Panc1 (cell line): ENCODE results near the gene PDGFA.

Source experiments
- POLR2AphosphoS5 ChIP-seq: IDR thresholded peaks from 2 replicates; pipeline ENCODE4 v1.6.1; 2012; ENCODE audit warnings: mild to moderate bottlenecking, low read depth, low read length, moderate library complexity
- SIN3A ChIP-seq: IDR thresholded peaks from 2 replicates; pipeline ENCODE4 v1.6.1; 2012; ENCODE audit warnings: low read depth, mild to moderate bottlenecking, low read length, moderate library complexity, borderline replicate concordance; ENCODE audit not compliant: insufficient read depth
- TCF7L2 ChIP-seq: IDR thresholded peaks from 2 replicates; pipeline ENCODE4 v1.6.1; 2011; ENCODE audit warnings: mild to moderate bottlenecking, low read depth, low read length, inconsistent platforms
- TF ChIP-seq, protein P1 (sequence below): fragments of 450-650 bp; IDR thresholded peaks from 2 replicates; pipeline ENCODE4 v1.5.1; 2017; ENCODE audit warnings: mild to moderate bottlenecking
- TF ChIP-seq, protein P2 (sequence below), 2 experiments: IDR thresholded peaks; 2 replicates each; pipeline ENCODE4 v1.6.1; 2011 to 2012; ENCODE audit warnings: low read depth in 2 of 2, control low read depth in 1 of 2, low read length in 1 of 2, mild to moderate bottlenecking in 1 of 2, moderate library complexity in 1 of 2; ENCODE audit not compliant: insufficient read depth in 1 of 2

DNA sequence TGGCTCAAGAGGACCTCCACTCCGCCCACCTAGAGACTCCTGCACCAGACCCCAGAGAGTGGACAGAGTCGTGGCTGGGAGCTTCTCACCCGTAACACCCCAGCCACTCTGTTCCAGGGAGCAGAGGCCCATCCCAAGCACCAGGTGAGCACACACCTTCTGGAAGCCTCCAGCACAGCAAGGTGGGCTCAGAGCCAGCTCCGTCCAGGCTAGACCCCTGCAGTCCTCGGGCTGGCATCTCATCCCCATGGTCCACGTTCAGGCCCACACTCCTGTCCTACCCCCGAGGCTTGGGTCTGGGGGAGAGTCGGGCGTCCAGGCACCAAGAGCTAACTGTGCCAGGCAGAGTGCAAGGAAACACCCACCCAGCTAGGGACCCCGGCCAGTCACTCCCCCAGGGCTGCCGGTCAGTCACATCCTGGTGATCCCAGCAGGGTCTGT, 13.2 kb downstream of the PDGFA start:
- TF ChIP-seq, protein P1, sequence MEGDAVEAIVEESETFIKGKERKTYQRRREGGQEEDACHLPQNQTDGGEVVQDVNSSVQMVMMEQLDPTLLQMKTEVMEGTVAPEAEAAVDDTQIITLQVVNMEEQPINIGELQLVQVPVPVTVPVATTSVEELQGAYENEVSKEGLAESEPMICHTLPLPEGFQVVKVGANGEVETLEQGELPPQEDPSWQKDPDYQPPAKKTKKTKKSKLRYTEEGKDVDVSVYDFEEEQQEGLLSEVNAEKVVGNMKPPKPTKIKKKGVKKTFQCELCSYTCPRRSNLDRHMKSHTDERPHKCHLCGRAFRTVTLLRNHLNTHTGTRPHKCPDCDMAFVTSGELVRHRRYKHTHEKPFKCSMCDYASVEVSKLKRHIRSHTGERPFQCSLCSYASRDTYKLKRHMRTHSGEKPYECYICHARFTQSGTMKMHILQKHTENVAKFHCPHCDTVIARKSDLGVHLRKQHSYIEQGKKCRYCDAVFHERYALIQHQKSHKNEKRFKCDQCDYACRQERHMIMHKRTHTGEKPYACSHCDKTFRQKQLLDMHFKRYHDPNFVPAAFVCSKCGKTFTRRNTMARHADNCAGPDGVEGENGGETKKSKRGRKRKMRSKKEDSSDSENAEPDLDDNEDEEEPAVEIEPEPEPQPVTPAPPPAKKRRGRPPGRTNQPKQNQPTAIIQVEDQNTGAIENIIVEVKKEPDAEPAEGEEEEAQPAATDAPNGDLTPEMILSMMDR, result no peak
- TF ChIP-seq, protein P2, sequence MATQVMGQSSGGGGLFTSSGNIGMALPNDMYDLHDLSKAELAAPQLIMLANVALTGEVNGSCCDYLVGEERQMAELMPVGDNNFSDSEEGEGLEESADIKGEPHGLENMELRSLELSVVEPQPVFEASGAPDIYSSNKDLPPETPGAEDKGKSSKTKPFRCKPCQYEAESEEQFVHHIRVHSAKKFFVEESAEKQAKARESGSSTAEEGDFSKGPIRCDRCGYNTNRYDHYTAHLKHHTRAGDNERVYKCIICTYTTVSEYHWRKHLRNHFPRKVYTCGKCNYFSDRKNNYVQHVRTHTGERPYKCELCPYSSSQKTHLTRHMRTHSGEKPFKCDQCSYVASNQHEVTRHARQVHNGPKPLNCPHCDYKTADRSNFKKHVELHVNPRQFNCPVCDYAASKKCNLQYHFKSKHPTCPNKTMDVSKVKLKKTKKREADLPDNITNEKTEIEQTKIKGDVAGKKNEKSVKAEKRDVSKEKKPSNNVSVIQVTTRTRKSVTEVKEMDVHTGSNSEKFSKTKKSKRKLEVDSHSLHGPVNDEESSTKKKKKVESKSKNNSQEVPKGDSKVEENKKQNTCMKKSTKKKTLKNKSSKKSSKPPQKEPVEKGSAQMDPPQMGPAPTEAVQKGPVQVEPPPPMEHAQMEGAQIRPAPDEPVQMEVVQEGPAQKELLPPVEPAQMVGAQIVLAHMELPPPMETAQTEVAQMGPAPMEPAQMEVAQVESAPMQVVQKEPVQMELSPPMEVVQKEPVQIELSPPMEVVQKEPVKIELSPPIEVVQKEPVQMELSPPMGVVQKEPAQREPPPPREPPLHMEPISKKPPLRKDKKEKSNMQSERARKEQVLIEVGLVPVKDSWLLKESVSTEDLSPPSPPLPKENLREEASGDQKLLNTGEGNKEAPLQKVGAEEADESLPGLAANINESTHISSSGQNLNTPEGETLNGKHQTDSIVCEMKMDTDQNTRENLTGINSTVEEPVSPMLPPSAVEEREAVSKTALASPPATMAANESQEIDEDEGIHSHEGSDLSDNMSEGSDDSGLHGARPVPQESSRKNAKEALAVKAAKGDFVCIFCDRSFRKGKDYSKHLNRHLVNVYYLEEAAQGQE (IDR thresholded peaks at IDR 0.05; ENCODE audit: insufficient read depth in 1 of 2, low read depth in 2 of 2, low read length in 1 of 2), result no peak
- TF ChIP-seq POLR2AphosphoS5, result no peak
- TF ChIP-seq SIN3A, result no peak
- no peak for TF ChIP-seq TCF7L2
